Forelimb muscle (tissue), 1 donor: ENCODE measurements around the gene MT1HL1. TPM values are rescaled to one million over a fixed set of nuclear protein-coding genes. Genes with fewer than 3 reads are reported as not detected.
"Not testable (repeated sequence)": the region's sequence is repeated elsewhere in the genome, so short reads cannot be mapped to it uniquely, and the experiment has no call there.

Experiments used
- DNase-seq: peaks from one replicate; pipeline ENCODE4 v3.0.0-alpha.2; 2013; ENCODE audit warnings: low read depth
- polyA plus RNA-seq: library from polyadenylated mRNA; unstranded; fragments of 120-200 nt; gene quantifications from one replicate; pipeline ENCODE4 v1.2.1, GENCODE V29; 2013; ENCODE audit not compliant: insufficient read length

Gene MT1HL1
- polyA plus RNA-seq, 1 donor = not detected

DNA sequence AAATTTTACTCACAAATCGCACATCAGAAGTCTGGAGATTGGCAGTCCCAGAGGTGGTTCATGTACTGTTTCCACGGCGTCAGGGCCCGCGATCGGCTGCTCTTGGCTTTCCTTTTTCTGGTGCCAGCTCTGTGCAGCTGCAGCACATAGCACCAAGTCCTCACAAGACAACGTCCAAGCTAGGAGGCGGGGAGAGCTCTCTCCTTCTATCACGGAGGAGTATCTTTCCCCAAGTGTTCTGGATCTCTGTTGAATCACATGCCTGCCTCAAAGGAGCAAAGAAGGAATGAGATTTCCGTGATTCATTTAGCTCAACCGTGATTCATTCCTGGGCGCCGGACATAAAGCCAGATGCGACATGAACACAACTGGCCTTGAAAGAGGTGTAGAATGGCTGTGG is 25.5 kb downstream of the MT1HL1 start:
- DNase-seq = no peak

DNA sequence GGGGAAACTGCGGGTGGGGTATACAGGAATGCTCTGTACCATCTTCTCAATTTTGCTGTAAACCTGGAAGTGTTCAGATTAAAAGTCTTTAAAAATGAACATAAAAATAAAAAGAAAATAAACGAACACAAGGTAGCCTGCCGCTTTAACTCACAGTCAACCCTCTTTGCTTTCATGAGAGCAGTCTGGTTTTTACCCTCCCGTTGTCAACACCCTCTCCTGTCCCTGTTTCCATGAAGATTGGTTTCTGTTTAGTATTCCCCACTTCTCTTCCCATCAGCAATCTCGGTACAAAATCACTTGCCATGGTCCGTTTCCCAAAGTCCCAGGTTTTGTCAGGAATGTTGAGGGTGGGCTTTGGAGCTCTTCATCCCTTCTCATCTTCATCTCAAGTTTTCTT is 28.8 kb downstream of the MT1HL1 start:
- DNase-seq = no peak

DNA sequence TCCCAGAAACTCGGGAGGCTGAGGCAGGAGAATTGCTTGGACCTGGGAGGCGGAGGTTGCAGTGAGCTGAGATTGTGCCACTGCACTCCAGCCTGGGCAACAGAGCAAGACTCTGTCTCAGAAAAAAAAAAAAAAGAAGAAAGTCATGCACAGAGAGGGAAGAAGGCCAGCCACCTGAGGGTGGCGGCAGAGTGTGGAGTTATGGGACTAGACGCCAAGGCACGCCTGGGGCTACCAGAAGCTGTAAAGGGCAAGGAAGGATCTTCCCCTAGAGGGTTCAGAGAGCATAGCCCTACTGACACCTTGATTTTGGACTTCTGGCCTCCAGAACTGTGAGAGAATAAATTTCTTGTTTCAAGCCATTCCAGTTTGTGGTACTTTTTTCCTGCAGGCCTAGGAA is 30.2 kb downstream of the MT1HL1 start:
- not testable (repeated sequence) for DNase-seq

DNA sequence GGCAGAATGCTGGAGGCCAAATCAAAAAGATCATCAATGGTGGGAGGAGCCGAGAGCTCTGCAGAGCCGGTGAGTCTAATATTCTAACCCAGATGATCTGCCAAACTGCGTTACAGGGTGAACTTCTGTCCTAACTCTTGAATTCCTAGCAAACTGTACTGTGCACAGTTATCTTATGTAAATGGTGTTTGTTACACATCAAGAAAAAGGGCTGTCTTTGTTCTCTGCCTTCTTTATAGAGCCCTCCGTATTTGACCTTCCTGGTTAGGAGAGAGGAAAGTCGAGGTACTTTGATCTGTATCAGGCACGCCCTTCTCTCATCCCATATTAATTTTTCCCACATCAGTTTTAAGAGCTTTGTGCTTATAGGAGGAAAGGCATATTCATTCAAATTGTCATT is 37.6 kb downstream of the MT1HL1 start:
- DNase-seq = no peak

DNA sequence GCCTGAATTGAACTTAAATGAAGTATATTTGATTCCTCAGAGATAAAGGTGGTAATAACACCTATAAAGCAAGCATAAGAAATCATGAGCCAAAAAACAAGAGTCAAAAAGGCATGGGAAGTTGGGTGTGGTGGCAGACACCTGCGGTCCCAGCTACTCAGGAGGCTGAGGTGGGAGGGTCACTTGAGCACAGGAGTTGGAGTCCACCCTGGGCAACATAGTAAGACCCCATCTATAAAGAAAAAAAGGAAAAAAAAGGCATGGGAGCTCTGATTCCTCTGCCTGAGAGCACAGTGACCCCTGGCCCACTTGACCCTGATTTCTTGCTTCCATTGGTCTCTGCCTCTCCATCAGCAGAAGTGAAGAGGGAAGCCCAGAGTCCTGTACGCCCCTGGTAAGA is 40.3 kb downstream of the MT1HL1 start:
- DNase-seq = no peak

DNA sequence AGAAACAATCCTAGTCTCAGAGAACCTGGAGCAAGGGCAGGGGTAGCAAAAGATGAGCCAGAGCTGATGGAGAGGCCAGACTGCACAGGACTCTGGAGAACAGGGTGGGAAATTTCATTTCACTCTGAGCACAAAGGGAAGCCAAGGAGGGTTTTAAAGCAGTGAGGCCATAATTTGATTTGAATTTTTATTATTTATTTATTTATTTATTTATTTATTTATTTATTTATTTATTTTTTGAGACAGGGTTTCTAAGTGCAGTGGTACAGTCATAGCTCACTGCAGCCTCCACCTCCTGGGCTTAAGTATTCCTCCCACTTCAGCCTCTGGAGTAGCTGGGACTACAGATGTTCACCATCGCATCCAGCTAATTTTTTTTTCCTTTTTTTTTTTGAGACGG is 45.1 kb downstream of the MT1HL1 start:
- no peak for DNase-seq

DNA sequence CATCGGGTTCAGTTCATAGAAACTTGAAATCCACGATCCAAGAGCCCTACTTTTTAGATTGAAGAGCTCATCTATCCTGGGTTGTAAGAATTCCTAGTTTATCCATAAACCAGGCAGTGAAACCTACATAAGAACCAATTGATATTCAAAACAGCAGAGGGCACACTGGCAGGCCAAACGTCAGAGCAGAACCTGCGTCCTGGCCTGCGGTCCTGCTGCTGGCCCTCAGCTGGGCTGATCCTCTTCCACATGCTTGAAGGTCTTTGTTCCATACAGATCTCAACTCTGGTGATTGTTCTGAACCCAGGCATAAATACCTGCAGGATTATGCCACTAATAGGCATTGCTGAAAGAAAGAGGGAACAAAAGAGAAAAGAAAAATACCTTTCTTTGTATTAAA is 47.0 kb downstream of the MT1HL1 start:
- DNase-seq = no peak

Other genes starting within 250 kb of the MT1HL1 start
- 19.7 TPM for gene MTR, start 209.1 kb downstream of the MT1HL1 start, polyA plus RNA-seq
- 2.4 TPM for gene RYR2, start 37.7 kb upstream of the MT1HL1 start, polyA plus RNA-seq